GM12891 (cell line): ENCODE measurements around the gene EDAR.

ENCODE experiments used
- DNase-seq: peaks from one replicate; pipeline ENCODE4 v3.0.0; 2011; ENCODE audit warnings: low spot score; ENCODE audit not compliant: insufficient read length
- FAIRE-seq: peaks from 2 replicates; lab custom pipeline; 2011; peaks lifted over from hg19 to GRCh38; lab: Jason Lieb, UNC
- PAX5 ChIP-seq: IDR thresholded peaks from 2 replicates; pipeline ENCODE4 v1.6.1; 2011; ENCODE audit warnings: low read length, moderate library complexity, mild to moderate bottlenecking; ENCODE audit not compliant: insufficient read depth, severe bottlenecking
- POLR2A ChIP-seq: IDR thresholded peaks from 2 replicates; pipeline ENCODE4 v1.6.1; 2011; ENCODE audit warnings: low read depth, low read length, control low read depth
- POLR2AphosphoS5 ChIP-seq: IDR thresholded peaks from 2 replicates; pipeline ENCODE4 v1.6.1; 2011; ENCODE audit warnings: low read depth, low read length, control low read depth
- POU2F2 ChIP-seq: IDR thresholded peaks from 2 replicates; pipeline ENCODE4 v1.6.1; 2011; ENCODE audit warnings: low read depth, mild to moderate bottlenecking, control low read depth, low read length, moderate library complexity
- SPI1 ChIP-seq: IDR thresholded peaks from 2 replicates; pipeline ENCODE4 v1.6.1; 2011; ENCODE audit warnings: low read depth, low read length, control low read depth
- TAF1 ChIP-seq: IDR thresholded peaks from 2 replicates; pipeline ENCODE4 v1.6.1; 2011; ENCODE audit warnings: low read depth, low read length, control low read depth

The EDAR gene

GRCh38 chr2:108921096-108922030 lies 67.7 kb downstream of the EDAR start:
- FAIRE-seq, result no peak
- no peak for TF ChIP-seq SPI1
- TF ChIP-seq POU2F2, result no peak
- no peak for DNase-seq

- DNase-seq (no peak), FAIRE-seq (no peak)
- TF ChIP-seq POLR2A (no peak), POLR2AphosphoS5 (no peak), PAX5 (no peak), SPI1 (no peak), TAF1 (no peak), POU2F2 (no peak)
These were observed 68.3 kb downstream of the EDAR start for GRCh38 chr2:108920686-108921085.

- DNase-seq, result no peak
- no peak for FAIRE-seq
- TF ChIP-seq TAF1 (no peak), POLR2AphosphoS5 (no peak), PAX5 (no peak), SPI1 (no peak), POU2F2 (no peak), POLR2A (no peak)
These were observed 69.2 kb downstream of the EDAR start for GRCh38 chr2:108919571-108920373.

GRCh38 chr2:108918941-108919341 lies 70.1 kb downstream of the EDAR start:
- TF ChIP-seq POLR2AphosphoS5 (no peak), POLR2A (no peak), TAF1 (no peak), SPI1 (no peak)
- no peak for DNase-seq
- FAIRE-seq, result no peak

GRCh38 chr2:108918156-108918874 lies 70.7 kb downstream of the EDAR start:
- TF ChIP-seq POU2F2 (no peak), POLR2A (no peak), POLR2AphosphoS5 (no peak), PAX5 (no peak), TAF1 (no peak), SPI1 (no peak)
- FAIRE-seq, result no peak

GRCh38 chr2:108917526-108917925 lies 71.5 kb downstream of the EDAR start:
- DNase-seq, result no peak
- FAIRE-seq, result no peak
- TF ChIP-seq POLR2AphosphoS5 (no peak), POLR2A (no peak), POU2F2 (no peak), SPI1 (no peak), TAF1 (no peak), PAX5 (no peak)

More at GRCh38 chr2:108918156-108918874, 70.7 kb downstream of the EDAR start:
- no peak for DNase-seq

- FAIRE-seq (no peak), DNase-seq (no peak)
- TF ChIP-seq SPI1 (no peak), PAX5 (no peak), TAF1 (no peak), POLR2A (no peak), POLR2AphosphoS5 (no peak), POU2F2 (no peak)
These were observed 72.1 kb downstream of the EDAR start for GRCh38 chr2:108916796-108917421.

GRCh38 chr2:108916122-108916795 lies 72.8 kb downstream of the EDAR start:
- FAIRE-seq, result no peak
- no peak for DNase-seq

More at GRCh38 chr2:108916122-108916795, 72.8 kb downstream of the EDAR start:
- no peak for TF ChIP-seq POLR2AphosphoS5
- TF ChIP-seq PAX5, result no peak
- no peak for TF ChIP-seq POU2F2
- no peak for TF ChIP-seq SPI1
- no peak for TF ChIP-seq TAF1
- no peak for TF ChIP-seq POLR2A
